HG03460 (cell line): ENCODE data around the gene WSCD1.

ENCODE experiments used
- ATAC-seq: cut with Tn5 transposase; IDR thresholded peaks from one replicate; pipeline ENCODE4 v1.9.1; 2021; ENCODE audit not compliant: unreplicated experiment

WSCD1 gene

DNA sequence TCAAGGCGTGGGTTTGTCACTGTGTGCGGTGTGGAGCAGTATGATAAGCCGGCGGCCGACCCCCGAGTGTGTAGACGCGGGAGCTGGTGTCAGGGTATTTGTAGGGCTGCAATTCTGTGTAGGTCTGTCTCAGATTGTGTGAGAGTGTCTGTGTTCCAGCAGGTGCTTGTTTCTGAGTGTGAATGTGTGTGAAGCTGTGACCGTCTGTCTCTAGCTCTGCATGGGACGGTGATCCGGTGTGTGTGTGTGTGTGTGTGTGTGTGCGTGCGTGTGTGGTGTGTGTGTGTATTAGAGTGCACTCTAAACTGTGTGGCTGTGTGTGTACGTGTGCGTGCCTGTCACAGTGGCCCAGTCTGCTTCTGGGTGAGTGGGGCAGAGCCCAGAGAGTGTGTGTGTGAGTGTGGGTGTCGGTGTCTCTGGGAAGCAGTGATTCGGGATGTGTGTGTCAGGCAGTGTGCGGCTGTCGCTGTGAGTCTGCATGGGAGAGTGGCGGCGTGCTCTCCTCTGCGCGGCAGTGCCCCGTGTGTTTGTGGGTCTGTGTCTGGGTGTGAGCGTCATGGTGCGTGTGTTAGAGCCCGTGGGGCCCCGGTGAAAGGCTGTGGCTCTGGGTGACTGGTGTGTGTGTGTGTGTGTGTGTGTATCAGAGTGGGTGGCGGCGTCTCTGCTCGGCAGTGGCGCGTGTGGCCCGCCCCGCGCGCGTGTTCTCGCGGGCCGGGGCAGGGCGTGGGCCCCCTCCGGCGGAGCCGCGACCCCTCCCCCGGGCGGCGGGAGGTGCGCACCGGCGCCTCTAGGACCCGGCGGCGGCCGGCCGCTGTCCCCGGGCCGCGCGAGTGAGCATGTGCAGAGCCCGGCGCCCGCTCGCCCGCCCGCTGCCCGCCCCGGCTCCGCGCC lies at the start of gene WSCD1:
Gene WSCD1 (plus strand): TSS at position 841 of the 891 bp plus-strand sequence. CDS start 10,280 bp downstream, outside the sequence.
- no peak for ATAC-seq

DNA sequence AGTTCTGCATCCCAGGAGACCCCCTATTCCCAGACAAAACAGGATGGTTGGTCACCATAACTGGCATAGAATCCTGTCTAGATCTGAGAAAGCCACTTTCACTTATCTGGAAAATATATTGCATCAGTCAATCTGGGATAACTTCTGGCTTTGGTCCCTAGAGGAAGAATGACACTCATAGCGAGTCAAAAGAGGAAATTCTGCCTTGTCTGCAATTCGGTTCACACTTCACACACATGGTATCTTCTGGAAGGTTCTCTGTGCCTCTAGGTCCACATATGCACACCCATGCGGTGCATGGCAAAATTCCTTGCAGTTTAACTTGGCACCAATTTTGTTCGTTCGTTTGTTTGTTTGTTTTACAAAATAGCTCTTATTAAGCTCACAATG lies 49.2 kb upstream of the WSCD1 start:
- ATAC-seq = no peak

- ATAC-seq = no peak
Measured at GRCh38 chr17:6021627-6022026, 48.6 kb upstream of the WSCD1 start.

- no peak for ATAC-seq
Measured at GRCh38 chr17:6023036-6023831, 46.9 kb upstream of the WSCD1 start.

DNA sequence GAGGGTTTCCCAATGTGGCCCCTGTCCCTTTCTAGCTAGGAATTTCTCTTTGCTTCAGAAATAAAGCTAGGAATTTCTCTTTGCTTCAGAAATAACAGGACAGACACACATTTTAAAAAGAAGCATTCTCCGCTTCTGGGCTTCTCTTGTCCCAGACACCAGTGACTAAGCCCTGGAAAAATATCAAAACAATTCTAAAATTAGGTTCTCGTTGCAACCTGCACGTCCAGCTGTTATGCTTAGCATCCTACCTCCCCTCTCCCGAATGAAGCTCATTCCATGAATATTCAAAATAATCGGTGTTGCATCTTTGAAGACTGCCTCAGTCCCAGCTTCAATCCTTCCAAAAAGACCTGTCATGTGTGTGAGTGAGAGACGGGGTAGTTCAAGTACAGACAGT lies 45.6 kb upstream of the WSCD1 start:
- ATAC-seq = no peak

- no peak for ATAC-seq
Measured at GRCh38 chr17:6027342-6028024, 42.7 kb upstream of the WSCD1 start.

- ATAC-seq = no peak
Measured at GRCh38 chr17:6028294-6028693, 41.9 kb upstream of the WSCD1 start.

GRCh38 chr17:6035801-6036394 lies 34.3 kb upstream of the WSCD1 start:
- ATAC-seq = no peak

DNA sequence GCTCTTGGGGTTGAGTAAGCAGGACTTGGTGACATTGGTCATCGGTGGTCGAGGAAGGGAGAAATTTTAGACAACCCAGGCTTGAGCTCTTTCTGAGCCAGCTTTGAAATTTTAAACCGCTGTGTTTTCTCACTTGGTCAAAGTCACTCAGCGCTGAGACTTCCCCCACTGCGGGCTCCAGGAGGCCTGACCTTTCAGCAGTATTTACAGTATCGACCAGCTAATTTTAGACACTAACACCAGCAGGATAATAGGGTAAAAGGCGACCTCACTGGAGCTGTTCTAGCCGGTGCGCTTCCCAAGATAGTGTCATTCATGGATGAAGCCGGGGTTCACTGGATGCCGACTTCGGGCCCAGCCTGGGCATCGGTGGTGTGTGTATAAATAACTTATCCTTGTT lies 29.7 kb upstream of the WSCD1 start:
- no peak for ATAC-seq

GRCh38 chr17:6041246-6041645 lies 28.9 kb upstream of the WSCD1 start:
- ATAC-seq = no peak

DNA sequence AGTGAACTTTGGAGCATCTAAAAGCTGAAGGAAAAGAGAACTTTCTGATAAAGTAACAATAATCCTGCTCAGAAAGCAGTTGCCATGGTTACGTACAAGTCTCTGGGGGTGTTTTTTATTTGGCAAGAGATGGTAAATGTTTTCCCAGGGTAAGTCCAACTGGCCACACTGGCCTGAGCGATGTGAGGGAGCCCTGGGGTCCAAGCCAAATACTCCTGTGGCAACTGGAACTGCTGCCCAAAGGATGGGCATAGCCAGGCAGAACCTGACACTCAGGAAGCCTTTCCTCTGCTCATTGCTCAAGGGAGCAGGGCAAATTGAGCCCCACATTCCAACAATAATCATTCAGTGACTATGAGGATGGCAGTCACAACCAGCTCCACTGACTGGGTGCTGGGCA lies 26.8 kb upstream of the WSCD1 start:
- no peak for ATAC-seq

GRCh38 chr17:6044261-6044660 lies 25.9 kb upstream of the WSCD1 start:
- ATAC-seq = no peak

GRCh38 chr17:6045621-6046357 lies 24.4 kb upstream of the WSCD1 start:
- no peak for ATAC-seq

- ATAC-seq = no peak
Measured at GRCh38 chr17:6046431-6046830, 23.7 kb upstream of the WSCD1 start.

- ATAC-seq = no peak
Measured at GRCh38 chr17:6046931-6047330, 23.2 kb upstream of the WSCD1 start.

- no peak for ATAC-seq
Measured at GRCh38 chr17:6047966-6048365, 22.2 kb upstream of the WSCD1 start.

GRCh38 chr17:6048486-6048885 lies 21.7 kb upstream of the WSCD1 start:
- no peak for ATAC-seq

- ATAC-seq = no peak
Measured at GRCh38 chr17:6052926-6053325, 17.3 kb upstream of the WSCD1 start.

- no peak for ATAC-seq
Measured at GRCh38 chr17:6054372-6054771, 15.8 kb upstream of the WSCD1 start.

DNA sequence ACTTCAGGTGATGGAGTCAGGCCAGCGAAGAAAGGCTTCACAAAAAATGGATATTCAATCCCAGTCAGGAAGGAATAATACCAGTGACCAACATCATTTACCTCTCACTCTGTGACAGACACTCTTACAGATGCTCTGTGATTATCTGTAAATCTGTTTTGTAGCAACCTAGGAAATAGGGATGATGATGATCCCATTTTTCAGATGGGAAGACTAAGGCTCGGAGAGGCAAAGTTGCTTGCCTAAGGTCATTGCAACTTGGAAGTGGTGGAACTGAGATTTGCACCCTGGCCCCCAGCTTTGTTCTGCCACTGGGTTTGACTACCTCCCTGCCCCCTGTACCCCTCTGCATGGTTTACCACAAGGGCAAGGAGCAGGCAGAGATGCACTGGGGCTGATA lies 14.1 kb upstream of the WSCD1 start:
- no peak for ATAC-seq
